Effector CD8-positive, alpha-beta T cell (primary cell): Measurements from ENCODE around the gene B9D2.
A peak's percentile ranks its signal among the peaks of the same experiment; 100 is the strongest.

Source experiments
- DNase-seq: peaks from one replicate; lab custom pipeline; 2025; lab: John Stamatoyannopoulos, UW

The B9D2 gene

DNA sequence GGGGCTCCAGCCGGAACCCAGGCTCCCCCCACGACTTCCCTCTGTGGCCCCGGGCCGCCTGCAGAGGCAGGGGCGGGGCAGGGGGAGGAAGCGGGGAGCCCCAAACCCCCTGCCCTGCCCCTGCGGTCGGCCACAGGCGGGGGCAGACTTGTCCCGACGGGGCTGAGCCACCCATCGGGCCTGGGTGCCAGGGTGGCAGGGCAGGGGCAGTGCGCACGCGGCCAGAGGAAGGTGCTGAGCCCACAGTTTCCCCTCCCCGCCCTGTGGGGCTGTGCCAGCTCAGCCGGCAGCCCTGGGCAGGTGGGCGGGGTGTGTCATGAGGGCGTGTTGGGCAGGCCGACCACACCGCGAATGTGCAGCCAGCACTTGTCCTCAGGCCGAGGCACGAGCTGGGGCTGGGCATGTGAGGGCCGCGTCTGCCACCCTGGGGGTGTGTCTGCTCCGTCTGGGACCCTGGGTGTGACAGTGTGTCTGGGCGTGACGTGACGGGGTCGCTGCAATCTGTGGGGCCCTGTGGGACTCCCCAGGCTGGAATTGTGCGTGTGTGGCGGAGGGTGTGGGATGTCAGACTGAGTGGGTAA, 36.3 kb downstream of the B9D2 start:
- DNase-seq: peak; percentile 66

DNA sequence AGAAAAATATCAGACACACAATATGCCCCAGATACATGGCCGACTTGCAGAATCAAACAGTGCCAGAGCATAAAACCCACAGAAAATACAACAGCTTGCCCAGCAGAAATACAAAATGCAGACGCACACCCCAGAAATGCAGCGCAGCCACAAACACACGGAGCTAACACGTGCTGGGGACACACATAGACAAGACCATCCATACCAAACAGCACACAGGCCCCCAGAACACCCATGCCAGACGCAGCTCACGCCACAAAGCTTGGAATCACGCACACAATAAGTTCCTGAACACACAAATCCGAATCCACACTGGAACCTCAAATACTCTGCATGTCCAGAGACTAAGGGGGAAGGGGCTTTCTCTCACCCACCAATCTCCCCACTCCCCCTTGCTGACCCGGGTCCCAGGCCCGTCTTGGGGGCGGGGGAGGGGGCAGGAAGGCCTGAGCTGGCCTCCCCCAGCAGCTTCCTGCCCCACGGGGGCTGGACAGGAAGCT, 36.8 kb downstream of the B9D2 start:
- no peak for DNase-seq

DNA sequence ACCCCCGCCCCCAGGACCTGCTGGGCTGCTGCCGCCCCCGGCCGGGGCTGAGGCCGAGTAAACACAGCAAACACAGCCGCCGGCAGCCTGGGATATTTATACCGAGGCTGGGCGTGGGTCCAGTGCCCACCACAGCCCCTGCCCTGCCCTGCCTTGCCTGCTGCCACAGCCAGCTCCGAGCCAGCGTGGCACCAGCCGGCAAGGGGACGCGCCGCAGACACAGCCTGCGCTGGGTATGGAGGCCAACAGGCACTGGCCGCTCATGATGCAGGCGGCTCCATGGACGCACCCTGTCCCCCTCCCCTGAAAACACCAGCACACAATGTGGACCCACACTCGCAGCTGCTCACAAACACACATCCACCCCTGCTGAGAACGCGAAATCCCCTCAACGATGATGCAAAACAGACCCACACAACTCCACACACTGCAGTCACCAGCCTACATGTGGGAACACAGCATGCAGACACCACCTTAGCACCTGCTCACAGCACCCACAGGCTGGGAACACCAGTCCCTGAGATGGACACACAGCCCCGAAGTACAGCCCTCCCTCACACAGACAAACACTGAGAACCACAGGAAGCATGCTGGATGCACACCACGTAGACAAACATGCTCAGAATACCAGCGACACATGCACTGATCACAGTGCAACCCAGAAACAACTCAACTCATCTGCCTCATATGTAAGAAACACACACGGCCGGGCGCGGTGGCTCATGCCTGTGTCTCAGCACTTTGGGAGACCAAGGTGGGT, 37.8 kb downstream of the B9D2 start:
- no peak for DNase-seq

GRCh38 chr19:41325640-41325946, 38.4 kb downstream of the B9D2 start:
- DNase-seq: no peak

- DNase-seq: no peak
These were observed 38.9 kb downstream of the B9D2 start for GRCh38 chr19:41324921-41325639.

DNA sequence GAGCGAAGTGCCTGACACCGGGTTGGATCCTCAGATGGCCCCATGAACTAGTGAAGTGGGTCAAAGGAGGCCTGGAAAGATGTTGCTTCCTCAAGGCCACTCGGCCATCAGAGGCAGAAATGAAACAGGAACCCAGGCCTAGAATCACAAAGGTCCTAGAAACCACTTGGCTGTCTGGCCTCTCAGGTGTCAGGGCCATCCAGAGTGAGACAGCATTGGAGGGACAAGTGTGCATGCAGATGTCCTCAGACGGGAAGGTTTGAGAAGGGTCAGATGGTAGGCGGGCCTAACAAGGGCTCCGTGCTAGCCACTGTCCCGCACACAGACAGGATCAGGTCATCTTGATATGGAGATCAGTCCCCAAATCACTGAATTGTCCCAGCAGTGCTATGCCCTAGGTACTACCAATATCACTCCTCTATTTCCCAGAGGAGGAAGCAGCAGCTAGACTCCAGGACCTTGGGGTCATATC, 39.7 kb downstream of the B9D2 start:
- no peak for DNase-seq

- no peak for DNase-seq
These were observed 40.4 kb downstream of the B9D2 start for GRCh38 chr19:41323430-41324125.

- DNase-seq: no peak
These were observed 40.9 kb downstream of the B9D2 start for GRCh38 chr19:41323023-41323422.

GRCh38 chr19:41322451-41322850, 41.5 kb downstream of the B9D2 start:
- no peak for DNase-seq

GRCh38 chr19:41321600-41322270, 42.2 kb downstream of the B9D2 start:
- no peak for DNase-seq

DNA sequence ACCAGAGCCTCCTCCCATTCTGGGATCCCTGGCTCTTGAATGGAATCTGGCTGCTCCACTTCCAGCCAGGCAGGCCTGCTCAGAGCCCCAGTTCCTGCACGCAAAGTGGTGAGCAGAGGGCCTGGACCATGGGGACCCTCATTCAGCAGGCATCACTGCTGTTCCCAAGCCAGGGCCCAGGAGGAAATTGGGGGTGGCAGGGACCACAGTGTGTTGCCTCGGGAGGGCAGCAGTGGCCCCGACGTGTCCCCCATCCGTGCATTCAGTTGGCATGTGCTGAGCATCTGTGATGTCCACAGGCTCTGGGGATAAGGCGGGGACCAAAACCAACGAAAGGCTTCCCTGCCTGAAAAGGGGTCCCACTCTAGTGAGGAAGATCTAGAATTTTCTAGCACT, 42.7 kb downstream of the B9D2 start:
- no peak for DNase-seq

- DNase-seq: no peak
These were observed 43.4 kb downstream of the B9D2 start for GRCh38 chr19:41320568-41320967.

GRCh38 chr19:41320185-41320518, 43.8 kb downstream of the B9D2 start:
- DNase-seq: no peak

DNA sequence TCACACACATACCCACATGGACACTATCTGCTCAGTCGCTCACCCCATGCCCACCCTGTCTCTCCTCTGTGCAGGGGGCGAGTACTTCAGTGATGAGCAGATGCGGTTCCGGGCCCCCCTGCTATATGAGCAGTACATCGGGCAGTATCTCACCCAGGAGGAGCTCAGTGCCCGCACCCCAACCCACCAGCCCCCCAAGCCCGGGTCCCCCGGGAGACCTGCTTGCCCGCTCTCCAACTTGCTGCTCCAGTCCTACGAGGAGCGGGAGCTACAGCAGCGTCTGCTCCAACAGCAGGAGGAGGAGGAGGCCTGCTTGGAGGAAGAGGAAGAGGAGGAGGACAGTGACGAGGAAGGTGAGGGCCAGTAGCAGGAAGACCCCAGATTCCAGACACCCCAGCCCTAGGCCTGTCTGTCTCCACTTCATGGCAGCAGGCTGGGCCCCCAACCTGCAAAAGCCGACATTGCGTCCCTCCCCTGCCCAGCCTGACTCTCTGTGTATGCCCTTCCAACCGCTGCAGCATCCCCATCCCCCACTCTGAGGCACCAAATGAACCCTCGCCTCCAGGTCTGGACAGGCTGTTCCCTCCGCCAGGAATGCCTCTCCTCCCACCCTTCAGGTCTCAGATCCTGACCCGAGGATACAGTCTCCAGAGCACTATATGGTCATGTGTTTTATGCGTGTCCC, 44.3 kb downstream of the B9D2 start:
- DNase-seq: no peak

- DNase-seq: no peak
These were observed 45.1 kb downstream of the B9D2 start for GRCh38 chr19:41318696-41319499.

GRCh38 chr19:41316306-41316920, 47.5 kb downstream of the B9D2 start:
- no peak for DNase-seq

- DNase-seq: no peak
These were observed 52.3 kb downstream of the B9D2 start for GRCh38 chr19:41311613-41312012.

GRCh38 chr19:41311072-41311471, 52.9 kb downstream of the B9D2 start:
- DNase-seq: no peak

GRCh38 chr19:41310033-41310831, 53.7 kb downstream of the B9D2 start, which contains the start of gene CCDC97:
Gene CCDC97 (plus strand): TSS chr19:41310172. CDS start chr19:41310311, 139 bp downstream.
- peak; percentile 85 for DNase-seq
